Suppressor macrophage treated with lipopolysaccharide for 4 hours (primary cell): ENCODE results near the gene GJA9.
"Not testable (repeated sequence)": the region's sequence is repeated elsewhere in the genome, so short reads cannot be mapped to it uniquely, and the experiment has no call there.

Experiments used
- DNase-seq: peaks from one replicate; pipeline ENCODE4 v3.0.0-alpha.2; 2020

GJA9 gene

DNA sequence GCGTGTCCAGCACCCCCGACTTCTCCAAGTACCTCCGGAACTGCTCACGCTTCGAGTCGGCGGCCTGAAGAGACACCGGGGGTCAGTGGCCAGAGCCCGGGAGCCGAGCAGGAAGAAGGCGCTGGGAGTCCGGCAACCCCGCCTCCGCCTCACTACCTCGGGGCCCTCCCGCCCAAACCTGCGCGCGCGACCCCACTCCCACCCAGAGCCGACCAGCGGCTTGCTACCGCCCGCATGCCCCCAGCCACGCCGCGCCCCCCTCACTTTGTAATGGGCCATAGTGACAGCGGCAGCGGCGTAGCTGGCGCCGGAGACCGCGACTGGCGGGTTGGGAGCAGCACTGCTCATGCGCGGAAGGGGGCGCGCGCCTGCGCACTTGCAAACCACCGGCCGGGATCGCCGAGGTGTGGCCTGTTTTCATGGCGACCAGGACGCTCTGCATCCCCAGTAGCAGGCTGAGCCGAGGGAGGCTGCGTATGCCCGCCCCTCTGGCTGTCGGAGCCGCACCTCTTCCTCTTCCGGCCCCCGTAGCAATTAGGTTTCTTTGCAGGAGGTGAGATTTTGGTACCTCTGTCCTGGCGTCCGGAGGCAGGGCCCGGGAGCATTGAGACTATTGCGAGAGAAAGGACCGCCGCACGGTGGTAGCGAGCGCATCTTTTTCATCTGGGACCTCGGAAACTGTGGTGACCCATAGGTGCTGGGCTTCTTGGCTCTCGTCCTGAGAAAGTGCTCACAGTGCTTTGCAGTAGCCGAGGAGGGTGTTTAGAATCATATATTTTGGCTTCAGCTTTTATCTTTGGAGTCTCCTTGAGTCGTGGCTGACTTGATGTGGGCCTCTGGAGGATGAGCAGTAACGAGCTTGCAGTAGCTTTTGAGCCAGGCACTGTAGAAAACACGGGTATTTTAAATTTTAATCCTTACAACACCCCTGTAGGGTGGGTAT, 8.1 kb downstream of the GJA9 start, which contains the start of gene MYCBP:
Gene MYCBP, minus strand, starts transcription at position 322 of the 943 bp plus-strand sequence. Its CDS starts 43 bp downstream, at position 279.
- DNase-seq = peak; percentile 97

DNA sequence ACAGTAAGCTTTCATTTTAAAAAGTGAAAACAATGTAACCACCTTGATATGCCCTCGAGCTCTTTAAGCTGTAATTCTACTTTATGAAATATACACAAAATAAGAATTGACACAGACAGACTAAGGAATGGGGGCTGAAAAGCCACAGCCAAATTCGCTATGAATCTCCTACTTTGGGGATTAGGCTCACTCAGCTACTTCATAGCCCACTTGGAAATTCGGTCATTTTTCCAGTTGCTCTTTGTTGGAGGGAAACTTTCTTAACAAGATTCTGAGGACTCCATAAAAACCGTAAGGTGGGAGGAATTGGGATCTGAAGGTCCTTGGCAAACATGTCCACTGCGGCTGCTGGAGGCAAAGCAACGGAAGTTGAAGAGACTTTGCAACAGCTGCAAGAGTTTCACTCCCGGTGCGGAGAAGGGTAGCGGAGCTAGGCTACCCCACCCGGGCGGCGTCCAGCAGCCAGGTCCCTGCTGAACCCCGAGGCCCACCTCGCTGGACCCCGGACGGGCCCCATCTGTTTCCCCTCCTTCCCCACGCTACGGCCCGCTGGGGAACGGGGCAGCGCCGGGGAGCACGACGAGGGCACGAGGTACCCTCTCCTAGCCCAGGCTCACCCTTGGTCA, 8.9 kb downstream of the GJA9 start:
- peak; percentile 41 for DNase-seq

DNA sequence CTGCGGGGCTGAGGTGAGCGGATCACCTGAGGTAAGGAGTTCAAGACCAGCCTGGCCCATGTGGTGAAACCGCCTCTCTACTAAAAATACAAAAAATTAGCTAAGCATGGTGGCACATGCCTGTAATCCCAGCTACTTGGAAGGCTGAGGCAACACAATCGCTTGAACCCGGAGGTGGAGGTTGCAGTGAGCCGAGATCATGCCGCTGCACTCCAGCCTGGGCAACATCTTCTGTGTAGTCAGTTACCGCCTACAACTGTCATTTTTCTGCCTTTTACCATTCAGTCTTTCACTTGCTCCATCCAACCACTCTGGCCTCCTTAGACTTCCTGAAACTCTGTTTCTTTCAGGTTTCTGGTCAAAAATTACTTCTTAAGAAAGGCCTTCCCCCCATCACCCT, 10.4 kb downstream of the GJA9 start:
- no peak for DNase-seq

DNA sequence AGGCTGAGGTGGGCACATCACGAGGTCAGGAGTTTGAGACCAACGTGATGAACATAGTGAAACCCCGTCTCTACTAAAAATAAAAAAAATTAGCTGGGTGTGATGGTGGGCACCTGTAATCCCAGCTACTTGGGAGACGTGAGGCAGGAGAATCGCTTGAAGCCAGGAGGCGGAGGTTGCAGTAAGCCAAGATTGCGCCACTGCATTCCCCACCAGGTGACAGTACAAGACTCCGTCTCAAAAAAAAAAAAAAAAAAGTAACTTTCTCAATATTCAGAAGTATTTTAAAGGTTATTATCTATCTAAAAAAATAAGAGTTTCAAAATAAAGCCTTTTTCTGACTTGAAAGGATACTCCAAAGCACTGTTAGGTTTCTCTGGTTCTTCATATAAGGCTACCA, 14.2 kb downstream of the GJA9 start:
- no peak for DNase-seq

DNA sequence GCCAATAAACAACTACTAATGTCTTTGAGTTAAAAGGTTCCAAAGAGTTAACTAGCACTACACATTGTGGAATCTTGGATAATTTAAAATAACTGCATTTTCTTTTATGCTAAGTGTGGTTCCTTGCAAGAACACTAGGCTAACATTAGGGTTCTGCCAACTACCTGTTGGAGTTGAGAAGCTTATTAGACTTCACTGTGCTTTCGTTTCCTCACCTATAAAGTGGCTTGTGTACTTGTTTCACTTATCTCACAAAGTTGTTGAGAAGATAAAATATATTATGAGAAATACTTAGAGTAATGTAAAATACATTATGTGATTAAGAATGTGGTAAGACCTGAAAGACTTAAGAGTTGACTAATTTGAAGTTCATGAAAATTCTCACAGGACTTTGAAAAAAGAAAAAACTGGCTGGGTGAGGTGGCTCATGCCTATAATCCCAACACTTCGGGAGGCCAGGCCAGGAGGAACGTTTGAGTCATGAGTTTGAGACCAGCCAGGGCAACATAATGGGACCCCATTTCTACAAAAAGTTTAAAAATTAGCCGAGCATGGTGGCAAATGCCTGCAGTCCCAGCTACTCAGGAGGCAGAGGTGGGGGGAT, 16.2 kb downstream of the GJA9 start:
- no peak for DNase-seq

DNA sequence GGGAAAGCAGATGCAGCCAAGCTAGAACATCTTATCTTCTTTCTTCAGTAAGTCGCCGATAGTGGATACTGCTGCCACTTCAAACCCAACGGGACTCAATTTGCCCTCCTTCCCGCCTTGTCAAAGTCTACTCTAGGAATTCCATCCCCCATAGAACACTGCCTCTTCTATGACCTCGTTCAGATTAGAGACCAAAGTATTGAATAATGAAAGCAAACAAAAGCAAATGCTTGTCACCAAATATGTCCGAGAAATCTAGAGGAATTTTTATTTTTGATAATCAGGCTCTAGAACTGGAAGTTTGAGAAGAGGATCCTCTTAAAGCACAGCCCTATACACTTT, 21.0 kb downstream of the GJA9 start:
- DNase-seq = no peak

DNA sequence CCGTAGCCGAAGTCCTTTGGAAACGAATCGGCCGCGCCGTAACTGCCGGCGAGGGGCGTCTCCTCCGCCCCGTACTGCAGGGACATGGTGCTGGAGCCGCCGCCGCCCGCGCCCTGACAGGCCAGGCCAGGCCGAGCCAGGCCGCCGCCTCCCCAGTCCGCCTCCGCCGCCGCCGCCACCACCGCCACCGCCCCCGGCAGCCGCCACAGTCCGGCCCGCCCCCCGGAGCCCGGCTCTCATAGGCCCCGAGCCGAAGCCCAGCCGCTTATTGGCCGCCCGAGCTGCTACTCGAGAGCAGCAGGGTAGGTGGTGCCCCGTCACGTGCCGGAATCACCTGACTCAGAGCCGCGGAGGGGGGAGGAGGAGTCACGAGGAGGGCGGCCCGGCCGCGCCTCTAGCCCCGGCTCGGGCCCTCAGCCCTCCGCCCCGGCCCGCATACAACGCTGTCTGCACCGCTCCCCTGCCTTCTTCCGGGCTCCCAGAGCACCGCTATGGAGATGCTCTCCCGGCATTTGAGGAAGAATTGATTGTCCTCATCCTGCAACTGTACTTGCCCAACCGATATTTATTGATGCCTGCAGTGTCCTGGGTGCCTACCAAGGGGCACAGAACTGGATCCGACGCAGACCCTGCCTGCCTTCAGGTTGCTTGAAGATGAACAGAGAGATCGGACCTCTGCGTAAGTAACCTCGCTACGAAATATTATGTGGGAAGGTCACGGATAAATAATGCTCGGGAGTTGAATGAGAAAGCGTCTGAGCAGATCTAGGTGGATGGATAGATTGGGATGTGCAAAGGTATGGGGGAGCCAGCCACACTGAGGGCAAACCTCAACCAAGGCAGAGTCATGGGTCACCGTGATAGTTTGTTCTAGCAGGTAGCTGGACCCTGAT, 21.6 kb downstream of the GJA9 start, which contains the start of gene RRAGC:
Gene RRAGC, minus strand, starts transcription at position 212 of the 893 bp plus-strand sequence. Its CDS starts 126 bp downstream, at position 86.
- peak; percentile 99 for DNase-seq

DNA sequence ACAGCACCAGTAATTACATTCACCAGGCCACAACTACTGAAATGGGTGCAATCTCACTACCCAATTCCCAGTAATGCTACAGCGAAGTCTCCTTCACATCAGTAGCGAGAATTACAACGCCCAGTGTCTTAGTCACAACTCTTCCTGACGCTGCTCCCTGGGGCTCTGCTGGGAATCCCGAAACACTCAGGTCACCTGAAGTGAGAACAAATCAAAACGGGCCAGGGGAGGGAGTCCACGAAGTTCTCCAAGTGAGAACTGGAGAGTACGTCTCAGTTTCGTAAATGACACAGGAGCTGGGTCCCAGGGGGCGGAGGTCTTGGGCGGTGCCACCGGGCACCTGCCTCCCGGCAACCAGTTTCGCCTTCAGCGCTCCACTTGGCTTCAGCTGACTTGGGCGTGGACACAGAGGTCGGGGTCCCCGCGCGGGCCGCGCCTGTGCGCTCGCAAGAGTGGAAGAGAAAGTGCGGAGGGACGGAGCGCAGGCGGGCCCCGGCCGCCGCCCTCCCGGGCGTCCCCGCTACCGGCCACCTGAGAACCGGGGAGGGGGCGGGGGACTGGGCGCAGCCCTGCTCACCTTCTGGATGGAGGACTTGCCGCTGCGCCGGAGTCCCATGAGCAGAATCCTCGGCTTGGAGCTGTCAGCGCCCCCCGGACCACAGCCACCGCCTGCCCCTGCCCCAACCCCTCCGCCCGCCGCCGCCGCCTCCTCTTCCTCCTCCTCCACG, 22.4 kb downstream of the GJA9 start:
- DNase-seq = peak; percentile 94

DNA sequence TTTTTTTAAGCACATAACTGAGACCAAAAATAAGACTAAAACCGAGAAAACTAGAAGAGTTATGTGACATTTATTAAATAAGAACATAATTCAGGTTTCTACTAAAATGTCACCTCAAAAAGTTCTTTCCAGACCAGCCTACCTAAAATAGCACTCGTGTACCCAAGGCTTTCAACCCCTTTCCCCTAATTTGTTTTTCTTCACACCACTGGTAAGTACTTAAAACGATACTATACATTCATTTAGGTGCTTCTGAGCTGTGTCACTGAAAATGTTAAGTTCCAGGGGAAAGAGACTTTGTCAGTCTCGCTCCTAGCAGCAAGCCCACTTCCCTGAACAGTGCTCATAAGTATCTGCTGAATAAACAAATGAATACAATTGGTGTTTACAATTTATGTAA, 28.6 kb downstream of the GJA9 start:
- DNase-seq = no peak

DNA sequence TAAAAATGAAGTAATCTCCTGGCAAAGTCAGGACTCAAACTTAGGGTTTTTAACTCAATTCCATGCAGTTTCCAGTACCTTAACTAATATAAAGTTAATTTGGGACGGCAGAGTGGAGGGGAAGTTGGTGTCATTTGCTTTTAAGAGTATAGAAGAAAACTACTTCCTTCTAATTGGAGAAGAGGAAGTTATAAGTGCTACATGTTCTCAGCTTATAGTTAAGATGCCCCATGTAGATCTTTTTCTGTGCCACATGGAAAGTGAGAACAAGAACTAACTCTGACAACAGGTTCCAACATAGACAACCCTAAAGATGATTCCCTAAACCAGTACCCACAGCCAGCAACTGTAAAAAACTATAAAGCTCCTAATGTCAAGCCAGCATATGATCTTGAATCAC, 33.3 kb downstream of the GJA9 start:
- peak; percentile 64 for DNase-seq

DNA sequence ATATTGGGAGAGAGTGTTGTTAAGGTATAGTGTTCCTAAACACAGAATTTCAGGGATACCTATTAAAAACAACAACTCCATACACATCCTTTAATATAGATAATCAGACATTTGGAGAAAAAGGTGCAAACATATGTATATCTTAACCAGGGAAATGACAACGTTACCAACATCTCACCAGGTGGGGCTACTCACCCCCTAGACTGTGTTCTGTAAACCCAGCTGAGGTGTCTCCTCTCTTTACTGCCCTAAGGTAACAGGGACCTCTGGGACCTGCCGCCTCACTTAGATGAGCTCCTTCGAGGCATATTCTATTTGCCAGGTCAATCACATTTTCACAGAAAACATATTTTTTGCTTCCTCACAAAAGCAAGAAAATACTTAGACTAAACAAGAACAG, 35.2 kb downstream of the GJA9 start:
- DNase-seq = no peak

DNA sequence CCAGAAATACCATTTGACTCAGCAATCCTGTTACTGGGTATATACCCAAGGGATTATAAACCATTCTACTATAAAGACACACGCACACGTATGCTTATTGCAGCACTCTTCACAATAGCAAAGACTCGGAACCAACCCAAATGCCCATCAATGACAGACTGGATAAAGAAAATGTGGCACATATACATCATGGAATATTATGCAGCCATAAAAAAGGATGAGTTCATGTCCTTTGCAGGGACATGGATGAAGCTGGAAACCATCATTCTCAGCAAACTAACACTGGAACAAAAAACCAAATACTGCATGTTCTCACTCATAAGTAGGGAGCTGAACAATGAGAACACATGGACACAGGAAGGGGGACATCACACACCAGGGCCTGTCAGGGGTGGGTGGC, 36.3 kb downstream of the GJA9 start:
- not testable (repeated sequence) for DNase-seq

DNA sequence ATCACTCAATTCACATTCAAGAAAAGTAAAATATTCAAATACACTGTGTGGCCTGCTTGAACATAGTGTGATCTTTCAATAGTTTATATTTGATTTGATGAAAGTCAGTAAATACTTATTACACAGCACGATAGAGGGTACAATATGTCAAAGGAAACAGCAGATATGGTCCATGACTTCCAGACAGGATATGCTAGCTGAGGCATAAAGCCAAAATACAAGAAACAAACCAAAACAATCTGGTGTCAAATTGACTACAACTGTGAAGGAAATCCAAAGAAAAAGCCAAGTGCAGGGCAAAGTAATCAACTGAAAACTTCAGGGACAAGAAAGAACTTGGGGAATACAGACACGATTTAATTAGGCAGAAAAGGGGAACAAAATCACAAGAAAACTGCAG, 41.1 kb downstream of the GJA9 start:
- no peak for DNase-seq

DNA sequence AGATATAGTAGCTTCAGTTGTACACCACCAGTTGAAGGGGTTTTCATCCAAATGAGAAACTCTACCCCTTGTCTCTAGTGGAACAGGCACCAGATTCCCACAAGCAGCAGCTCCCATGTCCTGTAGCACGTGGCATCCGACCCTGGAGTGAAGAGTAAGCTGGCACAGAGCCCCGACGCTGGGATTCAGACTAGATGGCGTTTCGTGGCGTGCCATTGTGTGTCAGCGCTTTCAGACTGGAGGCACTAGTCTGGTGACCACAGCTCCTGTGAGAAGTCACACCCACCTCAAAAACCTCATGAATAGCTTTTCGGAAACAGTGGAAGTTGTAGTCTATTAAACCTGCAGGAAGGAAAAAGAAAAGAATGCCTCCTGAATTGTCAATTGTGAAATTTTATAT, 42.0 kb downstream of the GJA9 start:
- DNase-seq = no peak

DNA sequence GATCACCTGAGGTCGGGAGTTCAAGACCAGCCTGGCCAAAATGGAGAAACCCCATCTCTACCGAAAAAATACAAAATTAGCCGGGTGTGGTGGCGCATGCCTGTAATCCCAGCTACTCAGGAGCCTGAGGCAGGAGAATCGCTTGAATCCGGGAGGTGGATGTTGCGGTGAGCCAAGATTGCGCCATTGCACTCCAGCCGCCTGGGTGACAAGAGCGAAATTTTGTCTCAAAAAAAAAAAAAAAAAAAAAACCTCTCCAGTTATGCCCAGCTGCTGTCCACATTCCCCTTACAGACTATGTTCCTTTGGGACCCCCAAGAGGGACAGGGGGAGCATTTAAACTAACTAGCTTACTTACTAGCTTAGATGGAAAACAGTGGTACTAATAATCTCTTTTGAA, 45.1 kb downstream of the GJA9 start:
- not testable (repeated sequence) for DNase-seq

DNA sequence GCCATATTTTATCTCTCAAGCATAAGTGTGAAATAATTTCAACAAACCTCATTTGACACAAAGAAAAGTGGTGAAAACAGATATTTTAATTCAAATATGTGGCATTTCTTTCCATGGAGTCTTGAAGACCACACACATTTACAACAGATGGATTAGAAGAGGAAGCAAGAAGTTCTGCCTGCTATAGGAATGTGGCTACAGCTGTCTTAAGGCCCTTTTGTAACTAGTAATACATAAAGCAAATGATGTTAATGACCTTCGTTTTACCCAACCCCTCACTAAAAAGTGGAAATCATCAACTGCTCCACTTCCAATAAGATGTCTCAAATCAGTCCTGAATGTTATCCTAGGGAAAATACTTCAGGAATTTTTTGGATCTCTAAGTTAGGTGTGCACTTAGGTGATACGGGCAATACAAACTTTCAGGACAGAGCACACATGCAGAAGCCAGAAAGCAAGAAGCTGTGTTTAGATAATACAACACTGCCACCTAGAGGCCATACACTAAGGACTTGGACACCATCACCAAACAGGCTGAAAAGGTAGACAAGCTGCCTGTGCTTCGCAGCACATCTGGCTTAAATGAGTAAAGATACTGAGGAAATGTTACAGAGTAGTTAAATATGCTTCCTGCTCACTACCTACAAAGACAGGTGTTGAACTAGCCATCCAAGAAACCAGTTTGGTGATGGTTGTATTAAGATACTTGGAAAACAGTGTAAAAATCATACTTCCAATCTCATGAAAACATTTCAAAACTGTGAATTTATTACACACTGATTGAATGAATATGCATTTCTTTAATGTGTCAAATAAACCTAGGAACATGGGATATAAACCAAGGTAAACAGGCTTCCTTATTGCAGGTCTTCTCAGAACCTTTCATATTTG, 46.2 kb downstream of the GJA9 start:
- peak; percentile 81 for DNase-seq

DNA sequence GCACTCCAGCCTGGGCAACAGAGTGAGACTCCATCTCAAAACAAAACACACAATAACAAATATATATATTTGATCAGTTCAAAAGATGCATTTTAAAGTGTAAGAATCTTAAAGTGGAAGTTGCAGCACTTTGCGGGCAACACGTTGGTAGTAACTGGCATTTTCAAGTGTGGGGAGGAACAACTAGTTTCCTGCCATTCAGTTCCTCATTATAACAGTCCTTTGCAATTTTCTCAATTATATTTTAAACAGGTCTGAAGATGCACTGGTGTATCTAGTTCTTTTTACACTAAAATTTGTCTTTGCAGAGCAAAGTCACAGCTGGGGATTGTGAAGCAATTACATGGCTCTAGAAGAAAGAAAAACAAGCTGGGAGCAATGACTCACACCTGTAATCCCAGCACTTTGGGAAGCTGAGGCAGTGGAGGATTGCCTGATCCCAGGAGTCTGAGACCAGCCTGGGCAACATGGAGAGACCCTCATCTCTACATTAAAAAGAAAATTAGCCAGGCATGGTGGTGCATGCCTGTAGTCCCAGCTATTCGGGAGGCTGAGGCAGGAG, 47.1 kb downstream of the GJA9 start:
- DNase-seq = no peak

DNA sequence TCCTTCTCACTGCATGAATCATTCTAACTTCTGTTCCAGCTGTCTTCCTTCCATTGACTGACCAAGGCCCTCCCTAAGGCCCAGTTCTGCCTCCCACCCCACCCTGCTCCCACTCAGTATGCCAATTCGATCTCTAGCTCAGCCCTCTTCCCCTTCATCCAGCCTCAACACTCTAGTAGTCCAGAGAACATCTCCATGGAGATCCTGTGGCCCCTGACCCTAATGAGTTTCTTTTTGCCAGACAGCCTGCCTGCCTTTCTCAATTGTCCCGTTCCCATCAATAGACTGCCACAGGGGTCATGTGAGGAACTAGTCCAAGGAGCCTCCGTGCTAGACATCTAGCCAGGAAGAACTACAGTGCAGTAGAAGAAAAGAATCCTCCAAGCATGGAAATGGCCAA, 48.2 kb downstream of the GJA9 start:
- no peak for DNase-seq

DNA sequence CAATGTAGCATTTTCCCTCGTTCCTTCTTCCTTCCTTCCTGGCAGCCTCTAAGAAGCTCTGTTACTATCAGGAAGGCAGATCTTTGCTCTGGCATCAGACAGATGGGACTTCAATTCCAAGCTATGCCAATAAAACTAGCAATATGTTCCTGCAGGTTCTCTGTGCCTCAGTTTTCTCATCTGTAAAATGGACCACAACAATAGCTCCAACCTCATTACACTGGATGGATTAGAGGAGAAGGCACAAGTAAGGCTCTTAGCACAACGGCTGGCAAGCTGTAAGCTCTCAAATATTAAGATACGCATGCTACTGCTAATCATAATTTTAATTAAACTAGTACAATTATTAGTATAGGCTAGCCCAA, 49.0 kb downstream of the GJA9 start:
- DNase-seq = no peak

DNA sequence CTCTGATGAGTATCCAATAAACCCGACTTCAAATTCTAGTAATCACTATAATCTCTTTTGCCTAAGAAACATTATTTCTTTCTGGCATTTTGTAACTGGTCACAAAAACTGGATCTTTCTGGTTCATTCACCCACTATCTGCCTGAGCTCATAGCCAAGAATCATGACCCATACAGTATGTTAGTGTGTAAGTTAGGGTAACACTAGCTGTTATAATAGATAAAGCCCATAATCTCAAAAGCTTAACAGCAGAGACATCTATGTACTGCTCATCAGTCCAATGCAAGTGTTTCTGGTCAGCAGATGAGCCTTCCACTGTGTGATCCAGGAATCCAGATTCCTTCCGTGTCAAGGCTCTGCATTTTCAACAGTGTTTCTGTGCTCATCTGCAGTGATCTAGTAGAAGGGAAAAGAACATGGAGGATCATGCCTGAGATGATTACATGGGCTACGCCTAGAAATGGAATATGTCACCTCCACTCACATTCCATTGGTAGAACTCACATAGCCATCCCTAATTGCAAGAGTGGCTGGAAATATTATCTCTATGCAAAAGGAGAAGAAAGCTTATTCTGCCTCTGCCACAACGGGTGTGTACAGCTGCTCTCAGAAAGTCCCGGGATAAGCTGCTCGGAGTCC, 49.5 kb downstream of the GJA9 start:
- DNase-seq = no peak
